GM12878 (cell line): ENCODE data around the gene PFKFB1. TPM values are rescaled to one million over a fixed set of nuclear protein-coding genes. Genes with fewer than 3 reads are reported as not detected.

Experiments
- ATAC-seq: fragments of 200-7000 bp; cut with Tn5 transposase; 3 replicates; pipeline ENCODE4 v1.9.1; 2020; ENCODE audit warnings: mild to moderate bottlenecking, moderate library complexity
- BruUV-seq: library from RNA; stranded (reverse); fragments of 400-500 nt; replicated peaks from 2 replicates; lab custom pipeline; 2021; lab: Mats Ljungman, UMichigan
- CTCF ChIA-PET: fragments of 300-600 bp; sonication (Branson Sonifier 250); formaldehyde crosslinking; extraction: SDS; loops from one replicate; lab custom pipeline; 2021; ENCODE audit warnings: inconsistent platforms; lab: Yijun Ruan, JAX
- POLR2A ChIA-PET: fragments of 350-600 bp; formaldehyde crosslinking; extraction: SDS; loops from one replicate; lab custom pipeline; 2021; ENCODE audit warnings: inconsistent platforms; lab: Charles Lee
- RAD21 ChIA-PET: fragments of 300-600 bp; sonication (Branson Sonifier 250); formaldehyde crosslinking; loops from one replicate; lab custom pipeline; 2023; ENCODE audit warnings: antibody characterized with exemption; ENCODE audit not compliant: unreplicated experiment; lab: Charles Lee
- SMC1A ChIA-PET: fragments of 300-600 bp; sonication (Branson Sonifier 250); formaldehyde crosslinking; loops from one replicate; lab custom pipeline; 2023; ENCODE audit not compliant: unreplicated experiment, uncharacterized antibody; lab: Charles Lee
- DNase-seq: peaks from one replicate; pipeline ENCODE4 v3.0.0-alpha.2; 2011; ENCODE audit warnings: low read depth, low spot score
- FAIRE-seq: peaks from 3 replicates; lab custom pipeline; 2011; peaks lifted over from hg19 to GRCh38; lab: Jason Lieb, UNC
- H2AFZ ChIP-seq: 2 replicates; pipeline ENCODE4 v1.6.0; 2011; ENCODE audit warnings: low read depth, low read length, control low read depth; ENCODE audit not compliant: control insufficient read depth
- H3K27ac ChIP-seq: 2 replicates; pipeline ENCODE4 v1.5.1; 2011; ENCODE audit warnings: control low read depth; ENCODE audit not compliant: control insufficient read depth, insufficient read depth
- H3K27me3 ChIP-seq, 2 experiments: replicated peaks in 1 of 2; 2 replicates each; pipeline versions ENCODE4 v1.6.0 to v1.6.1; 2011; ENCODE audit warnings: low read length in 1 of 2; ENCODE audit not compliant: control insufficient read depth in 2 of 2, insufficient read depth in 2 of 2
- H3K36me3 ChIP-seq, 2 experiments: 2 replicates each; pipeline ENCODE4 v1.5.1; 2011; ENCODE audit warnings: low read length in 1 of 2; ENCODE audit not compliant: control insufficient read depth in 2 of 2, insufficient read depth in 2 of 2
- H3K4me1 ChIP-seq: 2 replicates; pipeline ENCODE4 v1.6.1; 2011; ENCODE audit warnings: mild to moderate bottlenecking, low read length, moderate library complexity, mixed read lengths; ENCODE audit not compliant: control insufficient read depth, insufficient read depth
- H3K4me2 ChIP-seq: 2 replicates; pipeline ENCODE4 v1.6.0; 2011; ENCODE audit warnings: control low read depth; ENCODE audit not compliant: control insufficient read depth, insufficient read depth
- H3K4me3 ChIP-seq: fragments of 200-600 bp; sonication (generic); 2 replicates; pipeline ENCODE4 v1.5.1; 2016
- H3K79me2 ChIP-seq: 2 replicates; pipeline ENCODE4 v1.6.0; 2011; ENCODE audit warnings: low read length; ENCODE audit not compliant: control insufficient read depth, insufficient read depth
- H3K9ac ChIP-seq: 2 replicates; pipeline ENCODE4 v1.8.0; 2011; ENCODE audit warnings: low read length, control low read depth, mixed read lengths; ENCODE audit not compliant: control insufficient read depth, insufficient read depth
- H3K9me3 ChIP-seq: replicated peaks from 3 replicates; pipeline ENCODE4 v1.5.1; 2011; ENCODE audit warnings: mild to moderate bottlenecking, low read length; ENCODE audit not compliant: control insufficient read depth, insufficient read depth
- H4K20me1 ChIP-seq: 2 replicates; pipeline ENCODE4 v1.6.0; 2011; ENCODE audit not compliant: control insufficient read depth, insufficient read depth
- ASH2L ChIP-seq: fragments of 300-600, 200-600 bp; sonication (generic); IDR thresholded peaks from 2 replicates; pipeline ENCODE4 v1.6.1; 2017; ENCODE audit warnings: low read depth, mild to moderate bottlenecking, borderline replicate concordance
- CBFB ChIP-seq: IDR thresholded peaks from 2 replicates; pipeline ENCODE4 v1.6.1; 2016; ENCODE audit warnings: antibody characterized with exemption, low read depth
- DPF2 ChIP-seq: fragments of 450-650 bp; IDR thresholded peaks from 2 replicates; pipeline ENCODE4 v1.6.1; 2017; ENCODE audit warnings: mild to moderate bottlenecking
- FOS ChIP-seq: IDR thresholded peaks from 3 replicates; pipeline ENCODE4 v1.6.1; 2011; ENCODE audit warnings: borderline replicate concordance; ENCODE audit not compliant: insufficient read length; ENCODE audit errors: extremely low read depth
- MLLT1 ChIP-seq: fragments of 450-650 bp; IDR thresholded peaks from 2 replicates; pipeline ENCODE4 v1.6.1; 2016; ENCODE audit warnings: mild to moderate bottlenecking
- NBN ChIP-seq: fragments of 450-650 bp; IDR thresholded peaks from 2 replicates; pipeline ENCODE4 v1.6.1; 2016
- NFYA ChIP-seq: IDR thresholded peaks from 2 replicates; pipeline ENCODE4 v1.6.1; 2011; ENCODE audit warnings: low read depth, mild to moderate bottlenecking, low read length, improper control_type of control experiment, borderline replicate concordance
- NR2F1 ChIP-seq: fragments of 450-650 bp; conservative IDR thresholded peaks from 2 replicates; pipeline ENCODE4 v1.6.1; 2017; ENCODE audit warnings: mild to moderate bottlenecking
- PAX8 ChIP-seq: fragments of 450-650 bp; IDR thresholded peaks from 2 replicates; pipeline ENCODE4 v1.6.1; 2017; ENCODE audit warnings: mild to moderate bottlenecking, moderate library complexity
- RAD51 ChIP-seq: fragments of 450-650 bp; IDR thresholded peaks from 2 replicates; pipeline ENCODE4 v1.6.1; 2016; ENCODE audit warnings: moderate library complexity, mild to moderate bottlenecking, inconsistent platforms
- RB1 ChIP-seq: fragments of 450-650 bp; formaldehyde crosslinking; IDR thresholded peaks from 2 replicates; pipeline ENCODE4 v1.6.1; 2017; ENCODE audit warnings: mild to moderate bottlenecking, borderline replicate concordance
- RBBP5 ChIP-seq: fragments of 200-600 bp; sonication (generic); conservative IDR thresholded peaks from 2 replicates; pipeline ENCODE4 v1.6.1; 2016
- RELA ChIP-seq: fragments of 450-650 bp; IDR thresholded peaks from 2 replicates; pipeline ENCODE4 v1.8.0; 2014; ENCODE audit warnings: borderline replicate concordance; ENCODE audit not compliant: partially characterized antibody
- RELB ChIP-seq: fragments of 450-650 bp; IDR thresholded peaks from 2 replicates; pipeline ENCODE4 v1.6.1; 2017; ENCODE audit warnings: low read depth, mild to moderate bottlenecking, moderate library complexity
- RUNX3 ChIP-seq: IDR thresholded peaks from 2 replicates; pipeline ENCODE4 v1.6.1; 2012; ENCODE audit warnings: low read length, inconsistent platforms
- SMAD5 ChIP-seq: IDR thresholded peaks from 2 replicates; pipeline ENCODE4 v1.6.1; 2016; ENCODE audit warnings: antibody characterized with exemption, low read depth
- SREBF1 ChIP-seq: IDR thresholded peaks from 2 replicates; pipeline ENCODE4 v1.6.1; 2012; ENCODE audit warnings: mild to moderate bottlenecking, low read length
- YBX1 ChIP-seq: fragments of 450-650 bp; IDR thresholded peaks from 2 replicates; pipeline ENCODE4 v1.6.1; 2016; ENCODE audit warnings: antibody characterized with exemption
- ZNF274 ChIP-seq: IDR thresholded peaks from one replicate; pipeline ENCODE4 v1.8.0; 2011; ENCODE audit not compliant: insufficient read length, insufficient read depth
- WGBS: methylation state at CpG from one replicate; pipeline ENCODE4 v1.1.6; 2016; ENCODE audit warnings: low lambda C conversion rate; ENCODE audit not compliant: insufficient replicate concordance, insufficient coverage; ENCODE audit errors: missing lambda C conversion rate; 5-methylcytosine and 5-hydroxymethylcytosine counted together
- in situ Hi-C: fragments of 300-500 bp; cut with MboI; formaldehyde crosslinking; loops from 9 replicates; pipeline ENCODE4 v1.14.3; 2018; ENCODE audit warnings: mixed read lengths
- intact Hi-C: fragments of 100-400 bp; cut with micrococcal nuclease; formaldehyde crosslinking; loops from one replicate; pipeline ENCODE4 v1.14.2; 2022; ENCODE audit not compliant: unreplicated experiment
- polyA plus RNA-seq, 11 experiments: library from polyadenylated mRNA; depleted of rRNA in 4 of 11; unstranded in 6 of 11; stranded (reverse) in 5 of 11; fragments of >200 nt; fragmentation: Nextera tagmentation in 4 of 11; fragmentation: Illumina TruSeq in 1 of 11; extraction: Ambion mirVana in 4 of 11; extraction: Trizol in 1 of 11; gene quantifications; 1 replicate in 1 of 11; 2 replicates in 10 of 11; pipeline versions ENCODE4 v1.2.1 to v1.2.3, GENCODE V29; 2011 to 2016; ENCODE audit warnings: inconsistent platforms in 2 of 11, missing spikeins in 2 of 11, low read depth in 1 of 11
- total RNA-seq, 4 experiments: library from RNA; depleted of rRNA in 3 of 4; stranded (reverse); fragments of >200 nt in 3 of 4; fragmentation: Illumina TruSeq in 1 of 4; extraction: Trizol in 1 of 4; gene quantifications; 2 replicates each; pipeline versions ENCODE4 v1.2.1 to v1.2.3, GENCODE V29; 2013 to 2021

The PFKFB1 gene
- total and polyA plus RNA-seq, 10 of the 15 experiments (the other 5 are each of a cell fraction or from before 2014, with no cell fraction given): 0.13 to 0.59 (median 0.37) TPM

- H3K4me1 ChIP-seq: no peaks in the 10 kb centered on the region
- intact Hi-C loops (no loop called here), in situ Hi-C loops (no loop called here)
- no peaks in the 10 kb centered on the region for H3K79me2 ChIP-seq
- no peaks in the 10 kb centered on the region for H4K20me1 ChIP-seq
- FAIRE-seq (no peak), DNase-seq (no peak), ATAC-seq (no peak)
- ChIA-PET SMC1A (no interaction called here), POLR2A (no interaction called here), RAD21 (no interaction called here), CTCF (no interaction called here)
- H2AFZ ChIP-seq: no peak overlapping the region
- no peaks in the 10 kb centered on the region for H3K36me3 ChIP-seq
- no peak overlapping the region for H3K4me3 ChIP-seq
- H3K27ac ChIP-seq: no peak overlapping the region
- no peaks in the 10 kb centered on the region for H3K27me3 ChIP-seq
- H3K9ac ChIP-seq: no peak overlapping the region
- BruUV-seq: no TSS peak
- H3K9me3 ChIP-seq: no peaks in the 10 kb centered on the region
- H3K4me2 ChIP-seq: no peak overlapping the region
- TF ChIP-seq DPF2 (no peak), RELA (no peak), ASH2L (no peak), CBFB (no peak), RAD51 (no peak), RUNX3 (no peak)
Observed at GRCh38 chrX:55028611-55029010, 34.6 kb upstream of the PFKFB1 start.

- Histone ChIP-seq H3K9me3 (no peaks in the 10 kb centered on the region), H2AFZ (no peak overlapping the region), H3K27ac (no peak overlapping the region), H4K20me1 (no peaks in the 10 kb centered on the region), H3K4me3 (no peak overlapping the region), H3K27me3 (no peaks in the 10 kb centered on the region), H3K36me3 (no peaks in the 10 kb centered on the region), H3K79me2 (no peaks in the 10 kb centered on the region), H3K4me1 (no peaks in the 10 kb centered on the region), H3K9ac (no peak overlapping the region), H3K4me2 (no peak overlapping the region)
- ATAC-seq: no peak
- FAIRE-seq: no peak
- ChIA-PET POLR2A (no interaction called here), RAD21 (no interaction called here), SMC1A (no interaction called here), CTCF (no interaction called here)
- intact Hi-C loops: no loop called here
- BruUV-seq: no TSS peak
- WGBS: 4% methylated on average over 4 of the region's 4 CpGs
- in situ Hi-C loops: no loop called here
- DNase-seq: no peak
- TF ChIP-seq SREBF1 (no peak), RBBP5 (no peak), PAX8 (no peak), RB1 (no peak), SMAD5 (no peak), YBX1 (no peak), FOS (no peak), NR2F1 (no peak), ZNF274 (no peak), MLLT1 (no peak), RELB (no peak), NFYA (no peak), NBN (no peak)
Observed at GRCh38 chrX:55028040-55028439, 34.1 kb upstream of the PFKFB1 start.
